Epithelial cell of esophagus (primary cell): ENCODE results near the gene PIGX.

ENCODE experiments used
- DNase-seq: peaks from one replicate; pipeline ENCODE4 v3.0.0; 2010; ENCODE audit warnings: low read depth
- H3K4me3 ChIP-seq: 2 replicates; pipeline ENCODE4 v1.5.1; 2011; ENCODE audit warnings: mild to moderate bottlenecking, low read length, control low read depth
- CTCF ChIP-seq: IDR thresholded peaks from 2 replicates; pipeline ENCODE4 v1.5.1; 2011; ENCODE audit warnings: low read depth, mild to moderate bottlenecking, low read length, control low read depth, inconsistent platforms; ENCODE audit not compliant: insufficient read depth; ENCODE audit errors: missing control alignments

The PIGX gene

GRCh38 chr3:196711838-196712513, at the start of gene PIGX, which contains the start of gene CEP19:
TSS of gene PIGX (plus strand) at chr3:196712377.
TSS of gene CEP19 (minus strand) at chr3:196712250. CDS start at chr3:196708657, 3,593 bp downstream.
- peak; percentile 85 for DNase-seq
- no peak for TF ChIP-seq CTCF
- peak within 1 kb of the TSS; percentile 85 for H3K4me3 ChIP-seq

- no peak for DNase-seq
- H3K4me3 ChIP-seq = no peak overlapping the region
- no peak for TF ChIP-seq CTCF
Measured at GRCh38 chr3:196662711-196663571, 49.2 kb upstream of the PIGX start.

GRCh38 chr3:196666001-196666867, 45.9 kb upstream of the PIGX start:
- no peak overlapping the region for H3K4me3 ChIP-seq
- TF ChIP-seq CTCF = no peak
- DNase-seq = peak; percentile 91

GRCh38 chr3:196667056-196667825, 44.9 kb upstream of the PIGX start:
- DNase-seq = no peak
- H3K4me3 ChIP-seq = no peak overlapping the region
- no peak for TF ChIP-seq CTCF

GRCh38 chr3:196670339-196670738, 41.8 kb upstream of the PIGX start:
- DNase-seq = no peak
- no peak for TF ChIP-seq CTCF
- no peak overlapping the region for H3K4me3 ChIP-seq

- TF ChIP-seq CTCF = no peak
- H3K4me3 ChIP-seq = no peak overlapping the region
- no peak for DNase-seq
Measured at GRCh38 chr3:196673632-196674031, 38.5 kb upstream of the PIGX start.
